WI38 (cell line): Measurements from ENCODE around the gene DPF3.

Source experiments
- H3K4me3 ChIP-seq: 2 replicates; pipeline ENCODE4 v1.5.1; 2011; ENCODE audit warnings: low read depth, mild to moderate bottlenecking, control low read depth, low read length
- CTCF ChIP-seq: IDR thresholded peaks from 2 replicates; pipeline ENCODE4 v1.5.1; 2012; ENCODE audit warnings: low read depth, mild to moderate bottlenecking, control low read depth, low read length

Gene DPF3

GRCh38 chr14:72743626-72744025 is 150.3 kb downstream of the DPF3 start:
- no peak for TF ChIP-seq CTCF
- no peak overlapping the region for H3K4me3 ChIP-seq

GRCh38 chr14:72742838-72743195 is 151.1 kb downstream of the DPF3 start:
- TF ChIP-seq CTCF: no peak
- no peak overlapping the region for H3K4me3 ChIP-seq

GRCh38 chr14:72742118-72742837 is 151.6 kb downstream of the DPF3 start:
- no peak for TF ChIP-seq CTCF
- no peak overlapping the region for H3K4me3 ChIP-seq

GRCh38 chr14:72741826-72742117 is 152.1 kb downstream of the DPF3 start:
- H3K4me3 ChIP-seq: no peak overlapping the region
- TF ChIP-seq CTCF: no peak

- H3K4me3 ChIP-seq: no peak overlapping the region
- no peak for TF ChIP-seq CTCF
Measured at GRCh38 chr14:72740966-72741825, 152.7 kb downstream of the DPF3 start.

GRCh38 chr14:72740504-72740961 is 153.4 kb downstream of the DPF3 start:
- no peak overlapping the region for H3K4me3 ChIP-seq
- no peak for TF ChIP-seq CTCF
